ENCODE measurements around the gene FOXF1. TPM values are rescaled to one million over a fixed set of nuclear protein-coding genes. Genes with fewer than 3 reads are reported as not detected.

The FOXF1 gene
- total and polyA plus RNA-seq, 3 donors from 2014 or later = 0.91 to 2.8 (median 2.0) TPM

GRCh38 chr16:86555704-86556075 is 45.4 kb downstream of the FOXF1 start:
- H3K9me3 ChIP-seq = no peaks in the 10 kb centered on the region
- TF ChIP-seq CTCF (IDR thresholded peaks at IDR 0.05) (no peak), POLR2A (IDR thresholded peaks at IDR 0.05) (no peak)
- H3K36me3 ChIP-seq (ENCODE audit: low read depth, missing control alignments) = no peaks in the 10 kb centered on the region
- peaks cover 26% of the 10 kb centered on the region for H3K4me1 ChIP-seq
- WGBS, 2 donors = 11 to 22% methylated on average over 17 of the region's 17 CpGs
- H3K27me3 ChIP-seq = no peaks in the 10 kb centered on the region
- H3K4me3 ChIP-seq = peak overlapping the region; percentile 86 to 89
- no peak for DNase-seq
- H3K27ac ChIP-seq = peak overlapping the region; percentile 84 to 86
- intact Hi-C loops (cut with DNase I; ENCODE audit: low total_unique reads) = no loop called here

- WGBS, 2 donors = 34 to 50% methylated on average over 2 to 5 of the region's 5 CpGs
- Histone ChIP-seq H3K36me3 (ENCODE audit: low read depth, missing control alignments) (no peaks in the 10 kb centered on the region), H3K27me3 (no peaks in the 10 kb centered on the region), H3K4me1 (peaks cover 26% of the 10 kb centered on the region), H3K27ac (peak overlapping the region in 1 of 2 donors; percentile 74), H3K9me3 (no peaks in the 10 kb centered on the region), H3K4me3 (no peak overlapping the region)
- intact Hi-C loops (cut with DNase I; ENCODE audit: low total_unique reads) = no loop called here
- no peak for DNase-seq
- TF ChIP-seq CTCF (IDR thresholded peaks at IDR 0.05) = no peak
- no peak for TF ChIP-seq POLR2A (IDR thresholded peaks at IDR 0.05)
These were observed 46.2 kb downstream of the FOXF1 start for GRCh38 chr16:86556576-86556975.

GRCh38 chr16:86557587-86557986 is 47.3 kb downstream of the FOXF1 start:
- 22 to 26% methylated on average over 4 of the region's 4 CpGs for WGBS, 2 donors
- intact Hi-C loops (cut with DNase I; ENCODE audit: low total_unique reads) = no loop called here
- Histone ChIP-seq H3K27me3 (no peaks in the 10 kb centered on the region), H3K4me3 (no peak overlapping the region), H3K9me3 (no peaks in the 10 kb centered on the region), H3K27ac (peak overlapping the region; percentile 39 to 74), H3K4me1 (peaks cover 26% of the 10 kb centered on the region), H3K36me3 (ENCODE audit: low read depth, missing control alignments) (no peaks in the 10 kb centered on the region)
- no peak for TF ChIP-seq CTCF (IDR thresholded peaks at IDR 0.05)
- TF ChIP-seq POLR2A (IDR thresholded peaks at IDR 0.05) = no peak
- peak; percentile 69 for DNase-seq

GRCh38 chr16:86558355-86559193 is 48.2 kb downstream of the FOXF1 start:
- Histone ChIP-seq H3K4me1 (peaks cover 26% of the 10 kb centered on the region), H3K36me3 (ENCODE audit: low read depth, missing control alignments) (no peaks in the 10 kb centered on the region), H3K27ac (peak overlapping the region in 1 of 2 donors; percentile 74), H3K9me3 (no peaks in the 10 kb centered on the region), H3K27me3 (no peaks in the 10 kb centered on the region), H3K4me3 (no peak overlapping the region)
- intact Hi-C loops (cut with DNase I; ENCODE audit: low total_unique reads) = no loop called here
- no peak for DNase-seq
- 74 to 79% methylated on average over 28 of the region's 28 CpGs for WGBS, 2 donors
- no peak for TF ChIP-seq CTCF (IDR thresholded peaks at IDR 0.05)
- TF ChIP-seq POLR2A (IDR thresholded peaks at IDR 0.05) = no peak

Measured in testis (tissue), 3 donors.